H1 (cell line): Measurements from ENCODE around the gene SLX1B.
"Not testable (repeated sequence)": the region's sequence is repeated elsewhere in the genome, so short reads cannot be mapped to it uniquely, and the experiment has no call there.

Experiments
- TF ChIP-seq, protein P1 (sequence below): IDR thresholded peaks from 2 replicates; pipeline ENCODE4 v1.6.1; 2012; ENCODE audit warnings: inconsistent platforms
- TF ChIP-seq, protein P2 (sequence below), 3 experiments: IDR thresholded peaks; 1 replicate in 2 of 3; 2 replicates in 1 of 3; pipeline versions ENCODE4 v1.5.1 to v1.6.1; 2011; ENCODE audit warnings: low read length in 3 of 3, mild to moderate bottlenecking in 3 of 3, inconsistent platforms in 2 of 3, low read depth in 1 of 3, moderate library complexity in 1 of 3; ENCODE audit not compliant: insufficient read depth in 1 of 3; ENCODE audit errors: control extremely low read depth in 1 of 3

DNA sequence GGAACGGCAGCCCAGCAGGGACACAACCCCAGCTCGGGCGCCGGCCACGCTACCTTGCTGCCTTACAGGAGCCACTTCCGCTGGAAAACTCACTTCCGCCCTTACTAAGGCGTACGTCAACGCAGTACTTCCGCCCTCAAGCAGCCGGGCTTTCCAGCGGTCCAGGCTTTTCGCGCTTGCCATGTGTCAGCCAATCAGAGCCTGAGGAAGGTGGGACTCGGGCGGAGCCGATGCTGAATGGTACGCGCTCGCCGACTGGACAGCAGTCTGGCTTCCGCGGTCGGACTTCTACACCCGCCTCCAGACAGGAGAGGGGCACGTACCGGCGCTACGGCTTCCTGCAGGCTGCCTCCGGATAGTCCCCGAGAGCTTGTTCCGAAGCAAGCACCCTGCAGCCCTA is at the start of gene SLX1B, which contains the start of gene BOLA2:
- TF ChIP-seq, protein P1, sequence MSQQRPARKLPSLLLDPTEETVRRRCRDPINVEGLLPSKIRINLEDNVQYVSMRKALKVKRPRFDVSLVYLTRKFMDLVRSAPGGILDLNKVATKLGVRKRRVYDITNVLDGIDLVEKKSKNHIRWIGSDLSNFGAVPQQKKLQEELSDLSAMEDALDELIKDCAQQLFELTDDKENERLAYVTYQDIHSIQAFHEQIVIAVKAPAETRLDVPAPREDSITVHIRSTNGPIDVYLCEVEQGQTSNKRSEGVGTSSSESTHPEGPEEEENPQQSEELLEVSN = not testable (repeated sequence)
- TF ChIP-seq, protein P2, sequence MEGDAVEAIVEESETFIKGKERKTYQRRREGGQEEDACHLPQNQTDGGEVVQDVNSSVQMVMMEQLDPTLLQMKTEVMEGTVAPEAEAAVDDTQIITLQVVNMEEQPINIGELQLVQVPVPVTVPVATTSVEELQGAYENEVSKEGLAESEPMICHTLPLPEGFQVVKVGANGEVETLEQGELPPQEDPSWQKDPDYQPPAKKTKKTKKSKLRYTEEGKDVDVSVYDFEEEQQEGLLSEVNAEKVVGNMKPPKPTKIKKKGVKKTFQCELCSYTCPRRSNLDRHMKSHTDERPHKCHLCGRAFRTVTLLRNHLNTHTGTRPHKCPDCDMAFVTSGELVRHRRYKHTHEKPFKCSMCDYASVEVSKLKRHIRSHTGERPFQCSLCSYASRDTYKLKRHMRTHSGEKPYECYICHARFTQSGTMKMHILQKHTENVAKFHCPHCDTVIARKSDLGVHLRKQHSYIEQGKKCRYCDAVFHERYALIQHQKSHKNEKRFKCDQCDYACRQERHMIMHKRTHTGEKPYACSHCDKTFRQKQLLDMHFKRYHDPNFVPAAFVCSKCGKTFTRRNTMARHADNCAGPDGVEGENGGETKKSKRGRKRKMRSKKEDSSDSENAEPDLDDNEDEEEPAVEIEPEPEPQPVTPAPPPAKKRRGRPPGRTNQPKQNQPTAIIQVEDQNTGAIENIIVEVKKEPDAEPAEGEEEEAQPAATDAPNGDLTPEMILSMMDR (IDR thresholded peaks at IDR 0.05; ENCODE audit: control extremely low read depth in 1 of 3, insufficient read depth in 1 of 3, low read depth in 1 of 3, low read length in 3 of 3) = not testable (repeated sequence)
